A172 (cell line): ENCODE measurements around the gene METAP1. TPM values are rescaled to one million over a fixed set of nuclear protein-coding genes. Genes with fewer than 3 reads are reported as not detected.
"Not testable (repeated sequence)": the region's sequence is repeated elsewhere in the genome, so short reads cannot be mapped to it uniquely, and the experiment has no call there.

Experiments
- DNase-seq: peaks from one replicate; pipeline ENCODE4 v3.0.0-alpha.2; 2015; ENCODE audit warnings: low spot score
- total RNA-seq: library from RNA; depleted of rRNA; stranded (reverse); fragments of >200 nt; shearing (Covaris generic); gene quantifications from 2 replicates; pipeline ENCODE4 v1.2.3, GENCODE V29; 2014; rRNA removed

Gene METAP1
- 67.4 and 68.4 TPM in 2 replicates for total RNA-seq

- DNase-seq: peak; percentile 89
Observed at GRCh38 chr4:98995183-98996055, at the start of gene METAP1. TSS of gene METAP1 (plus strand) at chr4:98995721. CDS start at chr4:98995754, 33 bp downstream.

- no peak for DNase-seq
Observed at GRCh38 chr4:98946359-98946758, 49.2 kb upstream of the METAP1 start.

GRCh38 chr4:98950925-98951324 lies 44.6 kb upstream of the METAP1 start:
- DNase-seq: no peak

GRCh38 chr4:98951710-98952109 lies 43.8 kb upstream of the METAP1 start:
- no peak for DNase-seq

GRCh38 chr4:98955229-98955628 lies 40.3 kb upstream of the METAP1 start:
- DNase-seq: no peak

- DNase-seq: no peak
Observed at GRCh38 chr4:98958065-98958464, 37.5 kb upstream of the METAP1 start.

GRCh38 chr4:98959411-98959810 lies 36.1 kb upstream of the METAP1 start:
- no peak for DNase-seq

- no peak for DNase-seq
Observed at GRCh38 chr4:98961770-98962169, 33.8 kb upstream of the METAP1 start.

GRCh38 chr4:98963538-98964433 lies 31.7 kb upstream of the METAP1 start:
- no peak for DNase-seq

GRCh38 chr4:98966926-98967325 lies 28.6 kb upstream of the METAP1 start:
- DNase-seq: no peak

- no peak for DNase-seq
Observed at GRCh38 chr4:98967786-98968329, 27.7 kb upstream of the METAP1 start.

GRCh38 chr4:98969878-98970785 lies 25.4 kb upstream of the METAP1 start:
- no peak for DNase-seq

GRCh38 chr4:98976716-98977115 lies 18.8 kb upstream of the METAP1 start:
- DNase-seq: no peak

- DNase-seq: no peak
Observed at GRCh38 chr4:98977557-98977956, 18.0 kb upstream of the METAP1 start.

GRCh38 chr4:98987720-98988119 lies 7.8 kb upstream of the METAP1 start:
- no peak for DNase-seq

GRCh38 chr4:98992835-98993234 lies 2.7 kb upstream of the METAP1 start:
- not testable (repeated sequence) for DNase-seq

- DNase-seq: no peak
Observed at GRCh38 chr4:98993419-98994071, 2.0 kb upstream of the METAP1 start.

GRCh38 chr4:98994474-98995182 lies 893 bp upstream of the METAP1 start:
- no peak for DNase-seq

- DNase-seq: peak; percentile 22
Observed at GRCh38 chr4:98996056-98996764, 689 bp downstream of the METAP1 start.

GRCh38 chr4:98996765-98997068 lies 1.2 kb downstream of the METAP1 start:
- DNase-seq: no peak
